Testis (tissue), 3 donors: ENCODE measurements around the gene POLR1E. TPM values are rescaled to one million over a fixed set of nuclear protein-coding genes. Genes with fewer than 3 reads are reported as not detected.

ENCODE experiments used
- DNase-seq: peaks from one replicate; pipeline ENCODE4 v3.0.0-alpha.2; 2019
- H3K27ac ChIP-seq, 2 donors: fragments of 200-600 bp; sonication (generic); one replicate each; pipeline ENCODE4 v1.5.1; 2019
- H3K27me3 ChIP-seq: fragments of 200-600 bp; sonication (generic); one replicate; pipeline ENCODE4 v1.5.1; 2019
- H3K36me3 ChIP-seq: fragments of 200-600 bp; sonication (generic); one replicate; pipeline ENCODE4 v1.5.1; 2017; ENCODE audit warnings: low read depth; ENCODE audit errors: missing control alignments
- H3K4me1 ChIP-seq: fragments of 200-600 bp; sonication (generic); one replicate; pipeline ENCODE4 v1.5.1; 2019
- H3K4me3 ChIP-seq, 2 donors: fragments of 200-600 bp; sonication (generic); one replicate each; pipeline ENCODE4 v1.5.1; 2017 to 2019
- H3K9me3 ChIP-seq: fragments of 200-600 bp; sonication (generic); one replicate; pipeline ENCODE4 v1.5.1; 2017
- POLR2A ChIP-seq: fragments of 450-650 bp; IDR thresholded peaks from one replicate; pipeline ENCODE4 v1.6.1; 2017; ENCODE audit warnings: antibody characterized with exemption, mild to moderate bottlenecking, moderate library complexity
- WGBS, 2 donors: methylation state at CpG; one replicate each; pipeline ENCODE4 v1.1.5; 2018; 5-methylcytosine and 5-hydroxymethylcytosine counted together
- intact Hi-C: fragments of 100-400 bp; cut with DNase I; formaldehyde crosslinking; loops from one replicate; pipeline ENCODE4 v1.15.1; 2023; ENCODE audit warnings: low total_unique reads
- polyA plus RNA-seq: library from polyadenylated mRNA; stranded (reverse); fragments of 350-450 nt; fragmentation: Illumina TruSeq; extraction: RNeasy Lipid Tissue Mini Kit (QIAGEN cat#74804); gene quantifications from one replicate; pipeline ENCODE4 v1.2.3, GENCODE V29; 2014; ENCODE audit warnings: low read depth, low replicate concordance; ENCODE audit not compliant: insufficient read depth
- total RNA-seq, 2 donors: library from RNA; depleted of rRNA; stranded (reverse); fragments of >200 nt; gene quantifications; one replicate each; pipeline ENCODE4 v1.2.3, GENCODE V29; 2016
- TF ChIP-seq, protein P1 (sequence below), 3 experiments: fragments of 450-650 bp in 2 of 3; fragments of 200-600 bp in 1 of 3; sonication (generic) in 1 of 3; IDR thresholded peaks; one replicate each; pipeline ENCODE4 v1.5.1; 2016 to 2019; ENCODE audit warnings: antibody characterized with exemption in 3 of 3, mild to moderate bottlenecking in 2 of 3, moderate library complexity in 1 of 3

Gene POLR1E
- total and polyA plus RNA-seq, 3 donors from 2014 or later, result 18.6 to 23.8 (median 20.6) TPM

DNA sequence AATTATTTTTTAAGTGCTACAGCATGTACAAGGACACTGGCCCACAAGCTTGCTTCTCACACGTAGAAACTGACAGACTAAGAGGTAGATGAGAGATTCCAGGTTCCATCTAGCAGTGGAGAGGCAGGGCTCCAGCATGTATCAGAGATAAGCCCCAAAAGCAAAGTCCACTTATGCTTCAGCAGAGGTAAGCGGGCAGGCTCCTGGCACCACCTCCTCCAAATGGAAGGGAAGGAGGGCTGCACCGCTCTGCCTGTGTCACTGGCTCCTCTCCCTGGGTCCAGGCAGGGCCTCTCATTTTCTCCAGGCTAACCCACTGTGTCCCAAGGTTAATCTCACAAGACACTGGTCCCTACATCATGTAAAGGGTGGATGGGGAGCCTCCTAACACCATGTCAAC lies 47.4 kb upstream of the POLR1E start:
- H3K4me1 ChIP-seq, result peaks cover 11% of the 10 kb centered on the region
- no peak for DNase-seq
- TF ChIP-seq, protein P1, sequence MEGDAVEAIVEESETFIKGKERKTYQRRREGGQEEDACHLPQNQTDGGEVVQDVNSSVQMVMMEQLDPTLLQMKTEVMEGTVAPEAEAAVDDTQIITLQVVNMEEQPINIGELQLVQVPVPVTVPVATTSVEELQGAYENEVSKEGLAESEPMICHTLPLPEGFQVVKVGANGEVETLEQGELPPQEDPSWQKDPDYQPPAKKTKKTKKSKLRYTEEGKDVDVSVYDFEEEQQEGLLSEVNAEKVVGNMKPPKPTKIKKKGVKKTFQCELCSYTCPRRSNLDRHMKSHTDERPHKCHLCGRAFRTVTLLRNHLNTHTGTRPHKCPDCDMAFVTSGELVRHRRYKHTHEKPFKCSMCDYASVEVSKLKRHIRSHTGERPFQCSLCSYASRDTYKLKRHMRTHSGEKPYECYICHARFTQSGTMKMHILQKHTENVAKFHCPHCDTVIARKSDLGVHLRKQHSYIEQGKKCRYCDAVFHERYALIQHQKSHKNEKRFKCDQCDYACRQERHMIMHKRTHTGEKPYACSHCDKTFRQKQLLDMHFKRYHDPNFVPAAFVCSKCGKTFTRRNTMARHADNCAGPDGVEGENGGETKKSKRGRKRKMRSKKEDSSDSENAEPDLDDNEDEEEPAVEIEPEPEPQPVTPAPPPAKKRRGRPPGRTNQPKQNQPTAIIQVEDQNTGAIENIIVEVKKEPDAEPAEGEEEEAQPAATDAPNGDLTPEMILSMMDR (IDR thresholded peaks at IDR 0.05), result no peak
- no peak for TF ChIP-seq POLR2A
- intact Hi-C loops, result no loop called here
- H3K9me3 ChIP-seq, result no peaks in the 10 kb centered on the region
- no peak overlapping the region for H3K27ac ChIP-seq
- H3K36me3 ChIP-seq, result no peaks in the 10 kb centered on the region
- no peaks in the 10 kb centered on the region for H3K27me3 ChIP-seq
- H3K4me3 ChIP-seq, result no peak overlapping the region
- 78 to 89% methylated on average over 2 to 3 of the region's 3 CpGs for WGBS, 2 donors

DNA sequence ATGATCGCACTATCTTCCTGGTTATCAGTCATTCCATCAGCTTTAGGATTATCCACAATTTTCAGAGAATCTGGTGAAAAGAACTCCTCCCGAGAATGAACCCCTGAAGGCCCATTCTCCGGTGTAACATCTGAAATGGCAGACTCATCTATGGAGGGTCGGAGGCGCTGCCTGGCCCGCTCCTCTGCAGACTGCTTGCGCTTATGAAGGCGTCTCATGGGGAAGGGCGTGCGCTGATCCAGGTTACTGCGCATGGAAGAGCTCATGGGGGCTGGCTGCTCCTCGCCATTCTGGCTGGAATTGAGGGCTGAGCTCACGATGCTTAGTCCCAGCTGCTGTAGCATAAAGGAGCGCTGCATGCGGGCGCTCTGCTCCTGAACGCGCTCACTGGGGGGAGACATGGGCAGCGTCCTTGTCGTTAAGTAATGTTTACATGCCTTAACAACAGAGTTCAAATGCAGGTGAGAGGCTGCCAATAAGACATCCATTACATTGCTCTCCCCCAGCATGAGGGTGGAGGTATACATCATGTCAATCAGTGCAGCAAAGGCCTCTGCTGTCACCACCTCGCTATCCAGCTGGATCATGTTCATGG lies 43.9 kb upstream of the POLR1E start:
- H3K27me3 ChIP-seq, result no peaks in the 10 kb centered on the region
- WGBS, 2 donors, result 93 to 96% methylated on average over 15 to 21 of the region's 21 CpGs
- no peak overlapping the region for H3K27ac ChIP-seq
- TF ChIP-seq, protein P1 (IDR thresholded peaks at IDR 0.05), result no peak
- no peak for TF ChIP-seq POLR2A
- intact Hi-C loops, result no loop called here
- no peak for DNase-seq
- H3K9me3 ChIP-seq, result no peaks in the 10 kb centered on the region
- H3K4me3 ChIP-seq, result no peak overlapping the region
- H3K36me3 ChIP-seq, result no peaks in the 10 kb centered on the region
- no peaks in the 10 kb centered on the region for H3K4me1 ChIP-seq

DNA sequence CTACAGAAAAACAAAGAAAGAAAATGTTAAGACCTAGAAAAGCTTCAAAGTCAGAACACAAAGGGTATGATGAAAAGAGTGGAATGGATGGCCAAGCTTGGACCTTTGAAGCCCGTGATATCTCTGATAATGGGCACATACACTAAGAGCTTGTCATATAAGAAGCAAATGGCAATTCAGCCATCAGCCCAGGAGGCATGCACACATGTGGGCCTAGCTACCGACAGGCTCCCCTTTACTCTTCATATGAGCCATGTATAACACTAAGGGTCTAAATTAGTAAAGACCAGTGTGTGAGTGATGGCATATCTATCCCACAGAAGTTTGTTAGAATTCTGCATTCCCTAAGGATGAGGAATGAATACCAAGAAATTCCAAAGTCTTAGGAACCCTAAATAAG lies 43.2 kb upstream of the POLR1E start:
- TF ChIP-seq, protein P1 (IDR thresholded peaks at IDR 0.05), result no peak
- no peak for TF ChIP-seq POLR2A
- 93 to 98% methylated on average over 2 of the region's 2 CpGs for WGBS, 2 donors
- Histone ChIP-seq H3K4me3 (no peak overlapping the region), H3K27me3 (no peaks in the 10 kb centered on the region), H3K4me1 (no peaks in the 10 kb centered on the region), H3K36me3 (no peaks in the 10 kb centered on the region), H3K9me3 (no peaks in the 10 kb centered on the region), H3K27ac (no peak overlapping the region)
- DNase-seq, result no peak
- intact Hi-C loops, result no loop called here

DNA sequence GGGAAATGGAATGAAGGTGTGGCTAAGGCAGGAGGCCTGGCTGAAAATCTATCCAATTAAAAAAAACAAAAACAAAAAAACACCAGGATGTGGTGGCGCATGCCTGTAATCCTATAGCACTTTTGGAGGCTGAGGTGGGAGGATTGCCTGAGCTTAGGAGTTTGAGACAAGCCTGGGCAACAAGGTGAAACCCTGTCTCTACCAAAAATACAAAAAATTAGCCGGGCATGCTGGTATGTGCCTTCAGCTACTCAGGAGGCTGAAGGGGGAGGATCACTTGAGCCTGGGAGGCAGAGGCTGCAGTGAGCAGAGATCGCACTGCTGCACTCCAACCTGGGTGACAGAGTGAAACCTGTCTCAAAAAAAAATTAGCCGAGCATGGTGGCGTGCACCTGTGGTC lies 42.2 kb upstream of the POLR1E start:
- Histone ChIP-seq H3K27ac (no peak overlapping the region), H3K27me3 (no peaks in the 10 kb centered on the region), H3K36me3 (no peaks in the 10 kb centered on the region), H3K4me3 (no peak overlapping the region), H3K4me1 (no peaks in the 10 kb centered on the region), H3K9me3 (no peaks in the 10 kb centered on the region)
- intact Hi-C loops, result no loop called here
- no peak for DNase-seq
- whole genome bisulfite sequencing, 2 donors, result 93 to 97% methylated on average over 5 of the region's 5 CpGs
- TF ChIP-seq POLR2A, result no peak
- TF ChIP-seq, protein P1 (IDR thresholded peaks at IDR 0.05), result no peak

DNA sequence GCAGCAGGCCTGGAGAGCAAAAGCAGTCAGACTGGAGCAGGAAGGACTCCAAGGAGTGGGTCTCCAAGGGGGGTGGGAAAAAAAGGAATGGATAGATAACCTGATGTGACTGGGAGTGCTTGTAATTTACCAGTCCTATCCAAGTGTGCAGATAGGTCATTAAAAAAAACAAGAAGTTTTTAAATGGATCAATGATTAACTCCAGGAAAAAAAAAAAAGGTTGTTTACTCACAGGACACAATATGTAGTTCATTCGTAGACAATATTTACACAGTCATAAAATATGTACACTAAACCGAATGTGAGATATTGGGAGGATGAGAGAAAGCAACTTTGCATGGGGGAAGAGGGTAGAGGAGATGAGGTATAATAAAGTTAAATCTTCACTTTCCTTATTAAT lies 40.9 kb upstream of the POLR1E start:
- WGBS, 2 donors, result 81 to 84% methylated on average over 2 of the region's 2 CpGs

More for the DNA sequence above, 40.9 kb upstream of the POLR1E start:
- intact Hi-C loops, result no loop called here
- TF ChIP-seq POLR2A, result no peak
- TF ChIP-seq, protein P1 (IDR thresholded peaks at IDR 0.05), result no peak
- no peak overlapping the region for H3K27ac ChIP-seq
- no peaks in the 10 kb centered on the region for H3K36me3 ChIP-seq
- no peaks in the 10 kb centered on the region for H3K9me3 ChIP-seq
- H3K4me1 ChIP-seq, result no peaks in the 10 kb centered on the region
- no peaks in the 10 kb centered on the region for H3K27me3 ChIP-seq
- DNase-seq, result no peak
- no peak overlapping the region for H3K4me3 ChIP-seq
